ENCODE data around the gene MMADHC. TPM values are rescaled to one million over a fixed set of nuclear protein-coding genes. Genes with fewer than 3 reads are reported as not detected.
A peak's percentile ranks its signal among the peaks of the same experiment; 100 is the strongest.

The MMADHC gene
- total RNA-seq, 4 donors from 2014 or later: 77.0 to 92.6 (median 81.8) TPM

GRCh38 chr2:149613704-149614103 lies 26.1 kb upstream of the MMADHC start:
- intact Hi-C loops (cut with DNase I): no loop called here
- 94% methylated on average over 2 of the region's 2 CpGs for WGBS, 2 donors
- H3K36me3 ChIP-seq: no peaks in the 10 kb centered on the region

GRCh38 chr2:149612122-149612521 lies 24.5 kb upstream of the MMADHC start:
- Histone ChIP-seq H3K4me1 (peaks cover 14 to 21% of the 10 kb centered on the region in 2 donors), H3K4me3 (replicated peaks in 1 of 3) (no peak overlapping the region), H3K27ac (no peak overlapping the region), H3K27me3 (no peaks in the 10 kb centered on the region), H3K36me3 (no peaks in the 10 kb centered on the region), H3K9me3 (no peaks in the 10 kb centered on the region)
- DNase-seq: peak; percentile 20 to 42
- WGBS, 2 donors: 68 to 85% methylated on average over 1 of the region's 1 CpG
- no peak for TF ChIP-seq POLR2A (IDR thresholded peaks at IDR 0.05)
- intact Hi-C loops (cut with DNase I): no loop called here

More at GRCh38 chr2:149613704-149614103, 26.1 kb upstream of the MMADHC start:
- H3K27ac ChIP-seq: no peak overlapping the region
- H3K4me1 ChIP-seq: peaks cover 14 to 26% of the 10 kb centered on the region in 2 donors
- H3K4me3 ChIP-seq (replicated peaks in 1 of 3): no peak overlapping the region
- no peak for DNase-seq
- H3K9me3 ChIP-seq: no peaks in the 10 kb centered on the region
- no peak for TF ChIP-seq POLR2A (IDR thresholded peaks at IDR 0.05)
- no peak for TF ChIP-seq CTCF (IDR thresholded peaks at IDR 0.05)
- H3K27me3 ChIP-seq: no peaks in the 10 kb centered on the region

GRCh38 chr2:149611100-149611820 lies 23.7 kb upstream of the MMADHC start:
- no peaks in the 10 kb centered on the region for H3K36me3 ChIP-seq
- no peak for DNase-seq
- TF ChIP-seq POLR2A (IDR thresholded peaks at IDR 0.05) (no peak), CTCF (IDR thresholded peaks at IDR 0.05) (peak in 1 of 6 experiments; percentile 14)
- no peak overlapping the region for H3K27ac ChIP-seq
- no peaks in the 10 kb centered on the region for H3K9me3 ChIP-seq
- H3K4me3 ChIP-seq (replicated peaks in 1 of 3): no peak overlapping the region
- no peaks in the 10 kb centered on the region for H3K27me3 ChIP-seq
- peaks cover 14% of the 10 kb centered on the region in 2 donors for H3K4me1 ChIP-seq
- intact Hi-C loops (cut with DNase I): no loop called here
- 80 to 81% methylated on average over 7 of the region's 7 CpGs for WGBS, 2 donors

GRCh38 chr2:149606251-149606811 lies 18.8 kb upstream of the MMADHC start:
- Histone ChIP-seq H3K4me3 (replicated peaks in 1 of 3) (no peak overlapping the region), H3K27me3 (no peaks in the 10 kb centered on the region), H3K27ac (no peak overlapping the region), H3K36me3 (no peaks in the 10 kb centered on the region), H3K9me3 (no peaks in the 10 kb centered on the region), H3K4me1 (peaks cover under 1 to 1% of the 10 kb centered on the region in 2 donors)
- intact Hi-C loops (cut with DNase I): no loop called here
- DNase-seq: no peak
- no peak for TF ChIP-seq CTCF (IDR thresholded peaks at IDR 0.05)
- TF ChIP-seq POLR2A (IDR thresholded peaks at IDR 0.05): no peak

DNA sequence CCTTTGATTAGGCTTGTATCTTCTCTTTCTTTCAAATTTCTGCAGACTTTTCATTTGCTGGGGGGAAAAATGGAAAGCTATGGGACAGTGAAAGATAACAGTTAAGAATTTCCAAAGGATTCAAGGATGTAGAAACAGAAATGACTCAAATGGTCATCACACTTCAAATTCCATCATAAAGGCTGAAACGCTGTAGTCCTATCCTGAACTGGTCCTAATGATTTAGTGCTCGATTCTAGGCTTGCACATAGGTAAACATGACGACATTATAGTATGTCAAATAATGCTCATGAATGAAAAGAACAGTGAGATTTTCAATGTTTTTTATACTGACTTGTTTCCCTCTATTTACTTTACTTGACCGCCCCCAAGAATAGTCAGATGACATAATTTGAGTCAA lies 15.7 kb upstream of the MMADHC start:
- H3K4me3 ChIP-seq (replicated peaks in 1 of 3): no peak overlapping the region
- no peaks in the 10 kb centered on the region for H3K27me3 ChIP-seq
- H3K9me3 ChIP-seq: no peaks in the 10 kb centered on the region
- H3K36me3 ChIP-seq: no peaks in the 10 kb centered on the region
- H3K4me1 ChIP-seq: no peaks in the 10 kb centered on the region
- no peak overlapping the region for H3K27ac ChIP-seq
- intact Hi-C loops (cut with DNase I): no loop called here
- TF ChIP-seq CTCF (IDR thresholded peaks at IDR 0.05): no peak
- no peak for TF ChIP-seq POLR2A (IDR thresholded peaks at IDR 0.05)
- no peak for DNase-seq
- WGBS, 2 donors: 92 to 94% methylated on average over 4 of the region's 4 CpGs

All from thyroid gland (tissue), 4 donors.